ENCODE data around the gene TSPAN12. TPM values are rescaled to one million over a fixed set of nuclear protein-coding genes. Genes with fewer than 3 reads are reported as not detected.

TSPAN12 gene
- total RNA-seq, 1 donor: 1.8 TPM

- Histone ChIP-seq H3K79me2 (ENCODE audit: insufficient read depth, low read length) (no peaks in the 10 kb centered on the region), H3K36me3 (ENCODE audit: insufficient read depth, low read length) (no peaks in the 10 kb centered on the region), H3K27ac (ENCODE audit: low read depth, low read length) (no peak overlapping the region), H3K4me2 (ENCODE audit: insufficient read depth, low read length) (no peak overlapping the region), H3K9me3 (ENCODE audit: low read depth, low read length) (no peaks in the 10 kb centered on the region), H2AFZ (ENCODE audit: low read length) (no peak overlapping the region), H3K4me3 (ENCODE audit: insufficient read depth, low read length) (no peak overlapping the region), H3K27me3 (ENCODE audit: insufficient read depth, low read length) (no peaks in the 10 kb centered on the region), H4K20me1 (ENCODE audit: insufficient read depth, low read length) (no peaks in the 10 kb centered on the region), H3K4me1 (ENCODE audit: insufficient read depth, low read length) (no peaks in the 10 kb centered on the region)
- no peak for DNase-seq (ENCODE audit: insufficient read length, low spot score, missing footprints)
- TF ChIP-seq CTCF (IDR thresholded peaks at IDR 0.05; ENCODE audit: extremely low read depth, low read depth, low read length): no peak
Observed at GRCh38 chr7:120836556-120837115, 21.3 kb downstream of the TSPAN12 start.

GRCh38 chr7:120834726-120835125, 23.2 kb downstream of the TSPAN12 start:
- H3K4me1 ChIP-seq (ENCODE audit: insufficient read depth, low read length): no peaks in the 10 kb centered on the region
- no peaks in the 10 kb centered on the region for H3K79me2 ChIP-seq (ENCODE audit: insufficient read depth, low read length)
- no peak overlapping the region for H3K27ac ChIP-seq (ENCODE audit: low read depth, low read length)
- no peaks in the 10 kb centered on the region for H4K20me1 ChIP-seq (ENCODE audit: insufficient read depth, low read length)
- no peak for DNase-seq (ENCODE audit: insufficient read length, low spot score, missing footprints)
- no peak for TF ChIP-seq CTCF (IDR thresholded peaks at IDR 0.05; ENCODE audit: extremely low read depth, low read depth, low read length)
- no peaks in the 10 kb centered on the region for H3K27me3 ChIP-seq (ENCODE audit: insufficient read depth, low read length)
- H3K4me3 ChIP-seq (ENCODE audit: insufficient read depth, low read length): no peak overlapping the region
- H3K9me3 ChIP-seq (ENCODE audit: low read depth, low read length): no peaks in the 10 kb centered on the region
- H3K36me3 ChIP-seq (ENCODE audit: insufficient read depth, low read length): no peaks in the 10 kb centered on the region
- H2AFZ ChIP-seq (ENCODE audit: low read length): no peak overlapping the region
- no peak overlapping the region for H3K4me2 ChIP-seq (ENCODE audit: insufficient read depth, low read length)

- Histone ChIP-seq H3K27me3 (ENCODE audit: insufficient read depth, low read length) (no peaks in the 10 kb centered on the region), H4K20me1 (ENCODE audit: insufficient read depth, low read length) (no peaks in the 10 kb centered on the region), H3K4me1 (ENCODE audit: insufficient read depth, low read length) (no peaks in the 10 kb centered on the region), H3K27ac (ENCODE audit: low read depth, low read length) (no peak overlapping the region), H3K9me3 (ENCODE audit: low read depth, low read length) (no peaks in the 10 kb centered on the region), H3K79me2 (ENCODE audit: insufficient read depth, low read length) (no peaks in the 10 kb centered on the region), H3K36me3 (ENCODE audit: insufficient read depth, low read length) (no peaks in the 10 kb centered on the region), H2AFZ (ENCODE audit: low read length) (no peak overlapping the region), H3K4me2 (ENCODE audit: insufficient read depth, low read length) (no peak overlapping the region), H3K4me3 (ENCODE audit: insufficient read depth, low read length) (no peak overlapping the region)
- TF ChIP-seq CTCF (IDR thresholded peaks at IDR 0.05; ENCODE audit: extremely low read depth, low read depth, low read length): no peak
- DNase-seq (ENCODE audit: insufficient read length, low spot score, missing footprints): no peak
Observed at GRCh38 chr7:120833546-120833945, 24.4 kb downstream of the TSPAN12 start.

- Histone ChIP-seq H3K36me3 (ENCODE audit: insufficient read depth, low read length) (no peaks in the 10 kb centered on the region), H4K20me1 (ENCODE audit: insufficient read depth, low read length) (no peaks in the 10 kb centered on the region), H3K27ac (ENCODE audit: low read depth, low read length) (no peak overlapping the region), H3K79me2 (ENCODE audit: insufficient read depth, low read length) (no peaks in the 10 kb centered on the region), H3K4me2 (ENCODE audit: insufficient read depth, low read length) (no peak overlapping the region), H3K4me1 (ENCODE audit: insufficient read depth, low read length) (no peaks in the 10 kb centered on the region), H3K9me3 (ENCODE audit: low read depth, low read length) (no peaks in the 10 kb centered on the region), H3K27me3 (ENCODE audit: insufficient read depth, low read length) (no peaks in the 10 kb centered on the region), H2AFZ (ENCODE audit: low read length) (no peak overlapping the region), H3K4me3 (ENCODE audit: insufficient read depth, low read length) (no peak overlapping the region)
- no peak for TF ChIP-seq CTCF (IDR thresholded peaks at IDR 0.05; ENCODE audit: extremely low read depth, low read depth, low read length)
- no peak for DNase-seq (ENCODE audit: insufficient read length, low spot score, missing footprints)
Observed at GRCh38 chr7:120832803-120833202, 25.1 kb downstream of the TSPAN12 start.

Measured in osteoblast (primary cell).